ENCODE results near the gene ELF5. TPM values are rescaled to one million over a fixed set of nuclear protein-coding genes. Genes with fewer than 3 reads are reported as not detected.
A peak's percentile ranks its signal among the peaks of the same experiment; 100 is the strongest.

The ELF5 gene
- total RNA-seq, 2 experiments from 2014 or later = not detected

- POLR2A ChIA-PET = no interaction called here
- no peak for DNase-seq
- no peak overlapping the region for H3K4me3 Mint-ChIP-seq
- no peaks in the 10 kb centered on the region for H3K4me1 Mint-ChIP-seq (ENCODE audit: low read depth)
- H3K9me3 Mint-ChIP-seq (ENCODE audit: insufficient read depth) = no peaks in the 10 kb centered on the region
- no peaks in the 10 kb centered on the region for H3K36me3 Mint-ChIP-seq (ENCODE audit: low read depth)
- peaks cover 21% of the 10 kb centered on the region for H3K27me3 Mint-ChIP-seq (ENCODE audit: low read depth)
- no peak for ATAC-seq
- CTCF ChIA-PET = no interaction called here
- H3K27ac Mint-ChIP-seq = no peak overlapping the region
These were observed 30.3 kb downstream of the ELF5 start for GRCh38 chr11:34483106-34483874.

GRCh38 chr11:34481307-34481706, 32.3 kb downstream of the ELF5 start:
- Mint-ChIP-seq H3K4me3 (no peak overlapping the region), H3K4me1 (ENCODE audit: low read depth) (no peaks in the 10 kb centered on the region), H3K27me3 (ENCODE audit: low read depth) (peaks cover 23% of the 10 kb centered on the region), H3K27ac (no peak overlapping the region), H3K36me3 (ENCODE audit: low read depth) (no peaks in the 10 kb centered on the region), H3K9me3 (ENCODE audit: insufficient read depth) (no peaks in the 10 kb centered on the region)
- no peak for DNase-seq
- no peak for ATAC-seq
- ChIA-PET POLR2A (no interaction called here), CTCF (interaction anchor here (1.0 kb wide), 1 partner anchor 11 kb away, joined by 3 read pairs; no protein-coding TSS in a partner anchor)

GRCh38 chr11:34480314-34480713, 33.3 kb downstream of the ELF5 start:
- Mint-ChIP-seq H3K9me3 (ENCODE audit: insufficient read depth) (no peaks in the 10 kb centered on the region), H3K36me3 (ENCODE audit: low read depth) (no peaks in the 10 kb centered on the region), H3K4me1 (ENCODE audit: low read depth) (no peaks in the 10 kb centered on the region), H3K27me3 (ENCODE audit: low read depth) (peaks cover 23% of the 10 kb centered on the region), H3K27ac (no peak overlapping the region), H3K4me3 (no peak overlapping the region)
- DNase-seq (no peak), ATAC-seq (no peak)
- ChIA-PET CTCF (interaction anchor here (0.7 to 0.9 kb wide), 2 partner anchors 12 to 398 kb away, joined by 3 read pairs; no protein-coding TSS in a partner anchor), POLR2A (interaction anchor here (0.7 kb wide), 1 partner anchor 58 kb away, joined by 3 read pairs; no protein-coding TSS in a partner anchor)

GRCh38 chr11:34478845-34479663, 34.5 kb downstream of the ELF5 start:
- H3K4me3 Mint-ChIP-seq = no peak overlapping the region
- H3K27me3 Mint-ChIP-seq (ENCODE audit: low read depth) = peaks cover 23% of the 10 kb centered on the region
- DNase-seq (no peak), ATAC-seq (no peak)
- ChIA-PET CTCF (interaction anchor here (1.3 kb wide), 1 partner anchor 10 kb away, joined by 3 read pairs; no protein-coding TSS in a partner anchor), POLR2A (no interaction called here)
- no peak overlapping the region for H3K27ac Mint-ChIP-seq
- no peaks in the 10 kb centered on the region for H3K36me3 Mint-ChIP-seq (ENCODE audit: low read depth)
- no peaks in the 10 kb centered on the region for H3K4me1 Mint-ChIP-seq (ENCODE audit: low read depth)
- no peaks in the 10 kb centered on the region for H3K9me3 Mint-ChIP-seq (ENCODE audit: insufficient read depth)

- H3K27me3 Mint-ChIP-seq (ENCODE audit: low read depth) = peaks cover 20% of the 10 kb centered on the region
- peaks cover 12% of the 10 kb centered on the region for H3K36me3 Mint-ChIP-seq (ENCODE audit: low read depth)
- ATAC-seq (no peak), DNase-seq (no peak)
- ChIA-PET POLR2A (no interaction called here), CTCF (interaction anchor here (1.3 kb wide), 1 partner anchor 36 kb away, joined by 3 read pairs; the partner anchor contains the start of gene ELF5)
- no peak overlapping the region for H3K4me3 Mint-ChIP-seq
- H3K27ac Mint-ChIP-seq = no peak overlapping the region
- H3K4me1 Mint-ChIP-seq (ENCODE audit: low read depth) = no peaks in the 10 kb centered on the region
- H3K9me3 Mint-ChIP-seq (ENCODE audit: insufficient read depth) = no peaks in the 10 kb centered on the region
These were observed 36.7 kb downstream of the ELF5 start for GRCh38 chr11:34476849-34477248.

GRCh38 chr11:34475656-34476055, 37.9 kb downstream of the ELF5 start:
- ATAC-seq = no peak
- Mint-ChIP-seq H3K9me3 (ENCODE audit: insufficient read depth) (no peaks in the 10 kb centered on the region), H3K27ac (no peak overlapping the region), H3K4me1 (ENCODE audit: low read depth) (no peaks in the 10 kb centered on the region), H3K27me3 (ENCODE audit: low read depth) (peaks cover 19% of the 10 kb centered on the region), H3K36me3 (ENCODE audit: low read depth) (peaks cover 19% of the 10 kb centered on the region), H3K4me3 (no peak overlapping the region)
- ChIA-PET POLR2A (no interaction called here), CTCF (no interaction called here)
- DNase-seq = no peak

- peaks cover 3% of the 10 kb centered on the region for H3K27me3 Mint-ChIP-seq (ENCODE audit: low read depth)
- ChIA-PET CTCF (interaction anchor here (0.7 kb wide), 1 partner anchor 270 kb away, joined by 3 read pairs; no protein-coding TSS in a partner anchor), POLR2A (no interaction called here)
- no peak overlapping the region for H3K4me3 Mint-ChIP-seq
- DNase-seq (no peak), ATAC-seq (no peak)
- no peaks in the 10 kb centered on the region for H3K9me3 Mint-ChIP-seq (ENCODE audit: insufficient read depth)
- H3K36me3 Mint-ChIP-seq (ENCODE audit: low read depth) = peaks cover 19% of the 10 kb centered on the region
- H3K27ac Mint-ChIP-seq = no peak overlapping the region
- no peaks in the 10 kb centered on the region for H3K4me1 Mint-ChIP-seq (ENCODE audit: low read depth)
These were observed 39.9 kb downstream of the ELF5 start for GRCh38 chr11:34473603-34474169.

GRCh38 chr11:34468209-34468841, 45.3 kb downstream of the ELF5 start:
- peaks cover 12% of the 10 kb centered on the region for H3K9me3 Mint-ChIP-seq (ENCODE audit: insufficient read depth)
- DNase-seq (peak; percentile 64), ATAC-seq (peak; percentile 53)
- CTCF ChIA-PET = interaction anchor here (0.6 to 3.5 kb wide), 20 partner anchors 9 to 692 kb away, joined by 3 to 24 read pairs (median 5); partner anchors contain the start of genes ABTB2 and CAT
- POLR2A ChIA-PET = interaction anchor here (0.6 kb wide), 1 partner anchor 124 kb away, joined by 3 read pairs; no protein-coding TSS in a partner anchor
- peaks cover 5% of the 10 kb centered on the region for H3K4me1 Mint-ChIP-seq (ENCODE audit: low read depth)
- peaks cover 55% of the 10 kb centered on the region for H3K36me3 Mint-ChIP-seq (ENCODE audit: low read depth)
- no peaks in the 10 kb centered on the region for H3K27me3 Mint-ChIP-seq (ENCODE audit: low read depth)
- no peak overlapping the region for H3K27ac Mint-ChIP-seq
- no peak overlapping the region for H3K4me3 Mint-ChIP-seq

- ChIA-PET CTCF (interaction anchor here (1.1 to 3.5 kb wide), 6 partner anchors 8 to 470 kb away, joined by 3 to 24 read pairs (median 7); no protein-coding TSS in a partner anchor), POLR2A (no interaction called here)
- no peak for DNase-seq
- Mint-ChIP-seq H3K9me3 (ENCODE audit: insufficient read depth) (peaks cover 12% of the 10 kb centered on the region), H3K4me1 (ENCODE audit: low read depth) (peaks cover 5% of the 10 kb centered on the region), H3K36me3 (ENCODE audit: low read depth) (peaks cover 55% of the 10 kb centered on the region), H3K27ac (no peak overlapping the region), H3K4me3 (no peak overlapping the region), H3K27me3 (ENCODE audit: low read depth) (no peaks in the 10 kb centered on the region)
- ATAC-seq = no peak
These were observed 46.6 kb downstream of the ELF5 start for GRCh38 chr11:34466802-34467488.

- Mint-ChIP-seq H3K4me3 (no peak overlapping the region), H3K4me1 (ENCODE audit: low read depth) (peaks cover 5% of the 10 kb centered on the region), H3K27me3 (ENCODE audit: low read depth) (no peaks in the 10 kb centered on the region), H3K9me3 (ENCODE audit: insufficient read depth) (peaks cover 12% of the 10 kb centered on the region), H3K36me3 (ENCODE audit: low read depth) (peaks cover 54% of the 10 kb centered on the region), H3K27ac (no peak overlapping the region)
- no peak for DNase-seq
- ChIA-PET CTCF (interaction anchor here (0.6 to 1.6 kb wide), 6 partner anchors 9 to 477 kb away, joined by 3 to 5 read pairs (median 3); partner anchors contain the start of gene ABTB2), POLR2A (no interaction called here)
- no peak for ATAC-seq
These were observed 49.0 kb downstream of the ELF5 start for GRCh38 chr11:34464591-34465051.

- no peak for ATAC-seq
- H3K4me3 Mint-ChIP-seq = no peak overlapping the region
- ChIA-PET POLR2A (no interaction called here), CTCF (interaction anchor here (0.7 kb wide), 1 partner anchor 19 kb away, joined by 3 read pairs; no protein-coding TSS in a partner anchor)
- H3K4me1 Mint-ChIP-seq (ENCODE audit: low read depth) = peaks cover 5% of the 10 kb centered on the region
- no peak for DNase-seq
- peaks cover 4% of the 10 kb centered on the region for H3K9me3 Mint-ChIP-seq (ENCODE audit: insufficient read depth)
- H3K36me3 Mint-ChIP-seq (ENCODE audit: low read depth) = peaks cover 61% of the 10 kb centered on the region
- no peaks in the 10 kb centered on the region for H3K27me3 Mint-ChIP-seq (ENCODE audit: low read depth)
- H3K27ac Mint-ChIP-seq = no peak overlapping the region
These were observed 52.4 kb downstream of the ELF5 start for GRCh38 chr11:34461215-34461614.

Measured in activated CD8-positive, alpha-beta T cell treated with anti-CD3 and anti-CD28 coated beads, Interleukin-2, amount 10 ng/mL, durations not matched to agents 7 days and 5 days (primary cell).